Adrenal gland (tissue), 12 donors: ENCODE measurements around the gene SLC4A1. TPM values are rescaled to one million over a fixed set of nuclear protein-coding genes. Genes with fewer than 3 reads are reported as not detected.
A peak's percentile ranks its signal among the peaks of the same experiment; 100 is the strongest.

Source experiments
- DNase-seq, 7 donors: peaks; one replicate each; pipeline ENCODE4 v3.0.0-alpha.2; 2019 to 2020
- H3K27ac ChIP-seq, 5 donors: fragments of 200-600 bp; sonication (generic) in 4 of 5; 1 replicate in 3 of 5; 2 replicates in 2 of 5; pipeline versions ENCODE4 v1.5.1 to v1.8.0; 2016 to 2020; ENCODE audit warnings: mild to moderate bottlenecking in 1 of 5
- H3K27me3 ChIP-seq: fragments of 200-600 bp; 2 replicates; pipeline ENCODE4 v1.8.0; 2021
- H3K36me3 ChIP-seq, 2 donors: fragments of 200-600 bp; replicated peaks in 1 of 2; 1 replicate in 1 of 2; 2 replicates in 1 of 2; pipeline versions ENCODE4 v1.5.1 to v1.8.0; 2018 to 2022
- H3K4me1 ChIP-seq, 2 donors: fragments of 200-600 bp; replicated peaks in 1 of 2; 1 replicate in 1 of 2; 2 replicates in 1 of 2; pipeline versions ENCODE4 v1.5.1 to v1.8.0; 2018 to 2021
- H3K4me3 ChIP-seq, 4 donors: fragments of 200-600 bp; sonication (generic) in 3 of 4; one replicate each; pipeline ENCODE4 v1.5.1; 2016 to 2018
- H3K9me3 ChIP-seq, 3 donors: fragments of 200-600 bp; sonication (generic) in 1 of 3; replicated peaks in 1 of 3; 1 replicate in 2 of 3; 2 replicates in 1 of 3; pipeline versions ENCODE4 v1.5.1 to v1.8.0; 2016 to 2021
- POLR2A ChIP-seq, 2 donors: fragments of 450-650 bp; IDR thresholded peaks; one replicate each; pipeline ENCODE4 v1.6.1; 2017; ENCODE audit warnings: antibody characterized with exemption in 2 of 2, mild to moderate bottlenecking in 2 of 2, moderate library complexity in 1 of 2
- WGBS, 4 donors: extraction: QIAGEN DNeasy Blood & Tissue Kit in 2 of 4; methylation state at CpG; one replicate each; pipeline versions ENCODE4 v1.1.5 to v1.1.7; 2013 to 2017; 5-methylcytosine and 5-hydroxymethylcytosine counted together
- intact Hi-C, 2 donors: fragments of 100-400 bp; cut with DNase I; formaldehyde crosslinking; loops; one replicate each; pipeline versions ENCODE4 v1.14.1 to v1.15.0; 2022 to 2023
- polyA plus RNA-seq, 3 donors: library from polyadenylated mRNA; stranded (reverse); fragments of 200-250 nt in 2 of 3; fragments of 350-450 nt in 1 of 3; fragmentation: Illumina TruSeq in 1 of 3; extraction: RNeasy Lipid Tissue Mini Kit (QIAGEN cat#74804) in 1 of 3; gene quantifications; one replicate each; pipeline ENCODE4 v1.2.3, GENCODE V29; 2013 to 2014
- total RNA-seq, 9 donors: library from RNA; depleted of rRNA in 4 of 9; stranded (reverse); fragments of >200 nt in 4 of 9; fragments of 120-200 nt in 1 of 9; fragmentation: NEBNext Ultra II Directional in 1 of 9; extraction: Animal tissue kit (Norgen Biotek cat#: 25700) in 1 of 9; gene quantifications; one replicate each; pipeline versions ENCODE4 v1.1.0 to v1.2.4, GENCODE V29; 2013 to 2023
- TF ChIP-seq, protein P1 (sequence below), 6 experiments: fragments of 450-650 bp in 4 of 6; fragments of 200-600 bp in 2 of 6; sonication (generic) in 1 of 6; IDR thresholded peaks; 1 replicate in 5 of 6; 2 replicates in 1 of 6; pipeline versions ENCODE4 v1.5.1 to v1.8.0; 2016 to 2021; ENCODE audit warnings: antibody characterized with exemption in 6 of 6, mild to moderate bottlenecking in 2 of 6, moderate library complexity in 1 of 6
- donor health status: healthy with polysubstance abuse.
- donor health status: Bipolar disorder and iron deficiency.
- donor health status: DM: yes; HTN: yes; CAD: no.
- donor health status: DM: no; HTN: no; CAD: no.
- donor health status: DM: no; HTN: no; CAD: no.
- donor health status: DM: yes; HTN: yes; CAD: no.

Gene SLC4A1
- total and polyA plus RNA-seq, 12 donors: 0.13 to 8.5 (median 0.17) TPM; not detected in 6

GRCh38 chr17:44221862-44222111 lies 46.1 kb downstream of the SLC4A1 start:
- WGBS, 4 donors: 0 to 2% (median 1%) methylated on average over 15 to 17 of the region's 17 CpGs
- intact Hi-C loops: no loop called here
- peak overlapping the region; percentile 37 to 100 (median 99) for H3K27ac ChIP-seq
- H3K9me3 ChIP-seq: no peaks in the 10 kb centered on the region
- TF ChIP-seq POLR2A (IDR thresholded peaks at IDR 0.05): no peak
- TF ChIP-seq, protein P1, sequence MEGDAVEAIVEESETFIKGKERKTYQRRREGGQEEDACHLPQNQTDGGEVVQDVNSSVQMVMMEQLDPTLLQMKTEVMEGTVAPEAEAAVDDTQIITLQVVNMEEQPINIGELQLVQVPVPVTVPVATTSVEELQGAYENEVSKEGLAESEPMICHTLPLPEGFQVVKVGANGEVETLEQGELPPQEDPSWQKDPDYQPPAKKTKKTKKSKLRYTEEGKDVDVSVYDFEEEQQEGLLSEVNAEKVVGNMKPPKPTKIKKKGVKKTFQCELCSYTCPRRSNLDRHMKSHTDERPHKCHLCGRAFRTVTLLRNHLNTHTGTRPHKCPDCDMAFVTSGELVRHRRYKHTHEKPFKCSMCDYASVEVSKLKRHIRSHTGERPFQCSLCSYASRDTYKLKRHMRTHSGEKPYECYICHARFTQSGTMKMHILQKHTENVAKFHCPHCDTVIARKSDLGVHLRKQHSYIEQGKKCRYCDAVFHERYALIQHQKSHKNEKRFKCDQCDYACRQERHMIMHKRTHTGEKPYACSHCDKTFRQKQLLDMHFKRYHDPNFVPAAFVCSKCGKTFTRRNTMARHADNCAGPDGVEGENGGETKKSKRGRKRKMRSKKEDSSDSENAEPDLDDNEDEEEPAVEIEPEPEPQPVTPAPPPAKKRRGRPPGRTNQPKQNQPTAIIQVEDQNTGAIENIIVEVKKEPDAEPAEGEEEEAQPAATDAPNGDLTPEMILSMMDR (IDR thresholded peaks at IDR 0.05): no peak
- DNase-seq: no peak
- H3K4me3 ChIP-seq: peak overlapping the region in 3 of 4 donors; percentile 58 to 81 (median 60)
- no peaks in the 10 kb centered on the region for H3K36me3 ChIP-seq
- H3K27me3 ChIP-seq: no peaks in the 10 kb centered on the region
- peaks cover 20 to 39% of the 10 kb centered on the region in 2 donors for H3K4me1 ChIP-seq

DNA sequence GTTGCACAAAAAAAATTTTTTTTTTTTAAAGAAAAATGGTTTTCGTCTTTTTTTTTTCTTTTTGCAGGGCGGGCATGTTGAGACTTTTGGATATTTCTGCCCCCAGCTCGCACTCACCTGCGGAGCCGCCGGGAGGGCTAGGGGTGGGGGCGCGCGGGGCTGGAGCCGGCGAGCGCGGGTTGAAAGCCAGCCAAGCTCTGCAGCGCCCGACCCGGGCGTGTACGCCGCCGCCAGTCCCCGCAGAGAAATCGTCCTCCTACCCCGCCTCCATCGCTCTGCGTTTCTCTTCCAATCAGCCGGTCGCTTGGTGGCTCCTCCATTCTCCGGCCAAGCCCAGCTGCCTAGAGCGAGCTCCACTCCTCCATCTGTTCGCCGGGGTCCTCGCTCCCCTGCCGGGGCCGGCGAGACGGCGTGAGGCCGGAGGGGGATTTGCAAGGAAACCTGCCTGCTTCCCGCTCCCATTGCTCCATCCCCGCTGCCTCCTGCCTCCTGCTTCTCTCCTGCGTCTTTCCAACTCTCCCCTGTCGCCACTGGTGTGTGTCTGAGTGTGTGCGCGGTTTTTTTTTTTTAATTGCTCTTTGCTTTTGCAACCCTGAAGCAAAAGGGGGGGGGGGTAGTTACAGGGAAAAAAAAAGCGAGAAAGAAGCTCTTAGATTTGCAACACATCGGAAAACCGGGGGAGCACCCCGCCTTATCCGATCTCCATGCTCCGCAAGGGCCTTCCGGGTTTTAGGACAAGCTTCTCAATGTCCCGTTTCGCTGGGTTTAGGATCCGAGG lies 46.7 kb downstream of the SLC4A1 start:
- TF ChIP-seq, protein P1 (IDR thresholded peaks at IDR 0.05): no peak
- peak; percentile 48 to 68 for TF ChIP-seq POLR2A (IDR thresholded peaks at IDR 0.05)
- peak overlapping the region; percentile 37 to 100 (median 99) for H3K27ac ChIP-seq
- DNase-seq: peak; percentile 81 to 92 (median 83)
- H3K9me3 ChIP-seq: no peaks in the 10 kb centered on the region
- H3K27me3 ChIP-seq: no peaks in the 10 kb centered on the region
- H3K36me3 ChIP-seq: peaks cover 0 to 2% of the 10 kb centered on the region in 2 donors
- H3K4me1 ChIP-seq: peaks cover 20 to 41% of the 10 kb centered on the region in 2 donors
- H3K4me3 ChIP-seq: peak overlapping the region in 3 of 4 donors; percentile 58 to 81 (median 60)
- WGBS, 4 donors: 0 to 1% (median 1%) methylated on average over 49 to 54 of the region's 54 CpGs
- intact Hi-C loops: no loop called here

- peak; percentile 57 to 71 (median 69) for DNase-seq
- TF ChIP-seq, protein P1 (IDR thresholded peaks at IDR 0.05): no peak
- peak; percentile 23 to 28 for TF ChIP-seq POLR2A (IDR thresholded peaks at IDR 0.05)
- intact Hi-C loops: no loop called here
- 0% methylated on average over 58 to 106 of the region's 108 CpGs for WGBS, 4 donors
- H3K4me3 ChIP-seq: peak overlapping the region; percentile 54 to 81 (median 62)
- peaks cover 20 to 41% of the 10 kb centered on the region in 2 donors for H3K4me1 ChIP-seq
- no peaks in the 10 kb centered on the region for H3K9me3 ChIP-seq
- H3K36me3 ChIP-seq: peaks cover 0 to 10% of the 10 kb centered on the region in 2 donors
- peak overlapping the region; percentile 80 to 100 (median 99) for H3K27ac ChIP-seq
- no peaks in the 10 kb centered on the region for H3K27me3 ChIP-seq
Measured at GRCh38 chr17:44220213-44221083, 47.5 kb downstream of the SLC4A1 start.

GRCh38 chr17:44219616-44220212 lies 48.2 kb downstream of the SLC4A1 start, which contains the start of gene UBTF:
Gene UBTF (minus strand): TSS chr17:44219675. CDS start chr17:44218229, 1,446 bp downstream.
- H3K9me3 ChIP-seq: no peaks in the 10 kb centered on the region
- H3K4me3 ChIP-seq: peak within 1 kb of the TSS; percentile 54 to 81 (median 62)
- TF ChIP-seq, protein P1 (IDR thresholded peaks at IDR 0.05): no peak
- TF ChIP-seq POLR2A (IDR thresholded peaks at IDR 0.05): peak in 1 of 2 donors; percentile 27
- peaks cover 0 to 18% of the 10 kb centered on the region in 2 donors for H3K36me3 ChIP-seq
- no peaks in the 10 kb centered on the region for H3K27me3 ChIP-seq
- WGBS, 4 donors: 0 to 1% (median 1%) methylated on average over 11 to 75 of the region's 76 CpGs; no CpG with 5 or more reads in 1 of the 4 donors
- intact Hi-C loops: loop anchor here (2.0 kb wide), 2 partner anchors 105 to 107 kb away; partner anchors contain the start of gene SLC25A39 (in 1 of the 2)
- peak; percentile 72 to 82 (median 74) for DNase-seq
- H3K4me1 ChIP-seq: peaks cover 20 to 41% of the 10 kb centered on the region in 2 donors
- peak within 1 kb of the TSS; percentile 82 to 100 (median 99) for H3K27ac ChIP-seq
